Activated CD8-positive, alpha-beta memory T cell treated with anti-CD3 and anti-CD28 coated beads, Interleukin-2, amount 50 U/mL, for 1 hour (primary cell): ENCODE measurements around the gene SOHLH2.

ENCODE experiments used
- DNase-seq: peaks from one replicate; pipeline ENCODE4 v3.0.0-alpha.2; 2020; ENCODE audit errors: extremely low read depth

SOHLH2 gene

DNA sequence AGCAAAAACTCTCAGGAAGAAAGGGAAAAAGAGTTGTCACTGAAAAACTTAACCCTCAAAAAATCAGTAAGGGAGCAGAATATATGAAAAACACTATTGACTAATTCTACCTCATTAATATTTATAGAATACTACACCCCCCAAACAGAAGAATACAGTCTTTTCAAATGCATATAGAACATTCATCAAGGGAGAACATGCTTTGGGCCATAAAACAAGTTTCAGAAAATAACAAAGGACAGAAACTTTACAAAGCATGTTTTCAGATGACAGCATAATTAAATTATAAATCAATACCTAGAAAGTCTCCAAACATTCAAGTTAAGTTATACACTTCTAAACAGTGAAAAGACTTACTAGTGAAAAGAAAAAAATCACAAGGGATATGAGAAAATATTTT lies 30.5 kb downstream of the SOHLH2 start:
- DNase-seq: no peak

DNA sequence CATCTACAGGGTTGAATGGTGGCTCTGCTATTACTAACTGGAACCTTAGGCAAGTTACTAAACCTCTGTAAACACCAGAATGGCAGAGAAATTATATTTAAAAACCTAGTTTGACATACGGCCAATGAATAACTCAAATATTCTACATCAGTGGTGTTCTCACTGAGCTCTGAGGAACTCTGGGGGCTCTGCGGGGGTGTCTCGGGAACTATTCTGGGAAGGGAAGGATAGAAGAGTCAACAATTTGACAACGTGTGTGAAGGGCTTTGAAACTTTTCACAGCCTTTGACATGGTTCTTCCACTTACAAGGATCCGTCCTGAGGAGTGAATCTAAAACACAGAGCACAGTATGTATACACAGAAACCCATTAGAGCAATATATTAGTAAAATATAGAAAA lies 38.7 kb downstream of the SOHLH2 start:
- no peak for DNase-seq

DNA sequence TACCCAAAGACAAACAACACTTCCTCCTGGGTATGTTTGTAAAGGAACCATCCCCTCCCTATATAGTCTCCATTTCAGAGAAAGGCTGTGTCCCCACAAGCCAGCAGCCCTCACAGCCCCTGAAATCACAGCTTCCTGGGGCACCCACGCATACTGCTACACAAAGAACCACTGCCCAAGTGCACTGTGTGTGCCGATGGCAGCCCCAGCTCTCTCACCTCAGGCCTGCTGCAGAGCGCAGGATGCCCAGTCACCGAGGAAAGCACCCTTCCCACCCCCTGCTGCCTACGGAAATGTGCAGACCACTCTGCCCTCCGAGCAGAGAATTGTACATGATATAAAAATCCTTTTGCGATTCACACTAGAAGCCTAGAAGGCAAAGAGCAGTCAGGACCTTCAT lies 39.4 kb downstream of the SOHLH2 start:
- DNase-seq: no peak

DNA sequence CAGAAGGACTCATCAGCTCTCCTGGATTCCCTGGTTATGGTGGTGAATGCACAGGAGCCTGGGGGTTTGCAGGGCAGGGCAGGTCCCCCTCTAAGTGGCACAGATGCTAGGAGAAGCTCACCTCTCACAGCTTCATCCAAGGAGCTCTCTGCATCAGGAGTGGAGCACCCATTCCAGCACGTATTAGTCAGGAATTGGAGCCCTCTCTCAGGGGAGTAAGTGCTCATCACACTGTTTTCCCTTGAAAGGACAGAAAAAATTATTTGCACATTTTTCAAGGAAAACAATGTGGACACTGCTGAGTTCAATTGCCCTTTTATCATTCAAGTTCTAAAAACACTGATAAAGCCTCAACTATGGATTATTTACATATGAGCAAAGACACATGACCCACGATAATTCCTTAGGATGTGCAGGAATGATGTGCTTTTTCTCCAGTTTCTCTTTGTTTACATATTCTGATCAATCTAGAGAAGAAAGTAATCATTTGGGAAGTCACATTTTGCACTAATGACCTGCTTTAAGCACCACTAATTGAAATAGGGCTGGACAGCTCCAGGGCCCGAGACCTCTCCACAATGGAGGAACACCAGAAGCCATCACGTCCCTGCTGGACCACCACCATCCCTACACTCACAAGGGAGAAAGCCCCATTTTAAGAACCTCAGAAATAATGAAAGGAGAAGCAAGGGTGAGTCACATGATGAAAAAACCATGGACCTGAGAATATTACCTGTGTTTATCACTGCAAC lies 40.6 kb downstream of the SOHLH2 start:
- DNase-seq: no peak

DNA sequence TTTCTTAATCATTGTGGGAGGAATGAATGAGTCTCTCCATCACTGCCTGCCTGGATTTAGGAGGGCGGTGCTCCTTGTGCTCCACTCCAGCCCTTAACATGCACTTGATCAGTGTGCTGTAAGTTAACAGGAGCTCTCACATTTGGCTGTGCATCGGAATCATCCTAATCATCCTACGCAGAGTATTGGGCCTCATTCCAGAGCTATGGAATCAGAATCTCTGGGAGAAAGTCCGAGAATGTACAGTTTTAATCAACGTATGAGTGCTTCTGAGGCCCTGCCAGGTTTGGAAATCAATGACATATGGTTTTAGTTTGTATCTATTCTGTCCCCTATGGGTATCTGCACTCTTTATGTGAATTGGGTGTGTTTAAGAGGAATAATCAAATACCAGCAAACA lies 48.3 kb downstream of the SOHLH2 start:
- DNase-seq: no peak

DNA sequence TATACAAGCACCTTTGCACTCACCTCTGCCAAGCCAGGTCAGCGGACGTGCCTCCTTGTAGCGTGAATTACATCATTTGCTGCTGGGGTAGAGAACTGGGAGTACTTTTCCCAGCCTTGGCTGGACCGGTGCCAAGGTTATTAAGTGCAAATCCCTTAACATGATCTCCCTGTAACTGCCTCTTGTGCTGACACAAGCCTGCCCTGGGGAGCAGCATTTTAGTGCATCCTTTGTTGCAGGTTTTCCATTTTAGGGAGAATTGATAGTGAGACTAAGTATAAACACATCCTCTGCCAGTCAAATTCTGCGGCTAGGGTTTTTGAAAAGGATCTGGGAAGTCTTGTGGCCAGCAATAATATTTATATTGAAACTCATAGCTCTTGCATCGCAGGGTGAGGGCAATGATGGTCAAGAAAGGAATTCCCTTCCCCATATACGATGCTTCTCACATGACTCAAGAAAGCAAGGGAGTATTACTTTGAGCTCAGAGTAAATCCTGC lies 50.5 kb downstream of the SOHLH2 start:
- DNase-seq: no peak

DNA sequence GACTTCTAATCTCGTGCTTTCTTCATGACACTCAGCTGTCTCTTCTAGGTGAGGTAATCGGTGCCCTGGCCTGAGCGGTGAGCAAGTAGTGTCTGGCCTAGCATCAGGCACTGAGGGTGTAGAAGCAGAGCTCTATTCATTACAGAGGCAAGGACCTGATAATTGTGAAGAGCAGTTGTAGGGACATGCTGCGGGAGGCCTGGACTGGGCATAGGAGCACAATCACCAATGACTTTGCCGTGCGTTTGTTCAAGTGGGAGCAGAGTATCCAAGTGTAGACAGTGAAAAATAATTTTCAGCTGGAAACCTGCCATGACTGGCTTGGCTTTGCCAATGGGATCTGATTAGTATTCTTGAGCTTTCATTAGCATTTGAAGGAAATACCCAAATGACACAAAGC lies 51.1 kb downstream of the SOHLH2 start:
- no peak for DNase-seq

DNA sequence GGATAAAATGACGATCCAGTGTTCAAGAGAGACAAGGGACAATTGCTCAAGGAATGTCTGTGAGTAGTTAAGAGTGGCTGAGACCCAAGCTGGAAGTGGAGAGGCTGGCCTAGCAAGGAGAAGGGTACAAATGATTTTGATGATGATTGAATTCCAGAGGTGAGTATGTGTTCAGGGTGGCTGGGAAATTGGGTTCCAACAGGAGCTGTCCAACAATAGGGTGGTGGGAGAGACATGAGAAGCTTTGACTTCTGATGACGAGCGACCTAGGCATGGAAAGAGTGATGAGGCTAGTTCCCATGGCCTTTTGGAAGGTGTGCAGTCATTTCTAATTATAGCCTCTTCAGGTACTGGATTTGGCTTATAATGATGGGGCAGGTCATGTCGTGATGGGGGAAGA lies 54.1 kb downstream of the SOHLH2 start:
- no peak for DNase-seq

DNA sequence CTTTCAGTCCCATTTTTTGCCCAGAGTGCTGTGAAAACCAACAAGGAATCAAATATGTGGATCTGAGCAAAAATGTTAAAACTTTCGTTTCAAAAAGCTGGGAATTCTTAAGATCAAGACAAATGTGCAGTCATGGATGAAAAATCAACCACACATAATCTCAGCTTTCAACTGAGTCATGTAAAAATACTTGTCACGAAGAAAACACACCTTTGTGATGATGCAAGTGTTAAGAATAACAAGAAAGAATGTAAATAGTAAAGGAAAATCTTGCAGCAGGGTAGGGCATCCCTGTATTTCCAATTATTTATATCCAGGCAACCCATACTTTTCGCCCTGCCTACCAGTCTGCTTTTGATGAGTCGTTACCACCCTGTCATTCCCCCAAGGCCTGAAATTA lies 55.7 kb downstream of the SOHLH2 start:
- no peak for DNase-seq

DNA sequence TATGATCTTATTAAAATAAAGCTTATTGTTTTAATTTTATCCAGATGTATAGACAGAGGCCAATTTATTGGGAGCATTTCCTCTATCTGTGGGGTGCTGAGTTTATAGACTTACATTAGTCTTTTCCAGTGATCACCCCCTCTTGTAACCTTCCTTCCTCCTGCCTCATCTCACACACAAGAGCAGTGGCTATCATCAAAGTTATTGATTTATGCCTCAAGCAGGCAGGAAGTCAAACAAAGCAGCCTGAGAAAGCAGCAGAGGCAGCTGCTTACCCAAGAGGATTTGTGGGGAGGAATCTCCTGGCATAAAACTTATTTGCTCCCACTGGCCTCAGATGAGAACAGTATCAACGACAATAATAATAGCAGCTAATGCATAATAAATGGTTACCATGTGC lies 56.9 kb downstream of the SOHLH2 start:
- DNase-seq: no peak

DNA sequence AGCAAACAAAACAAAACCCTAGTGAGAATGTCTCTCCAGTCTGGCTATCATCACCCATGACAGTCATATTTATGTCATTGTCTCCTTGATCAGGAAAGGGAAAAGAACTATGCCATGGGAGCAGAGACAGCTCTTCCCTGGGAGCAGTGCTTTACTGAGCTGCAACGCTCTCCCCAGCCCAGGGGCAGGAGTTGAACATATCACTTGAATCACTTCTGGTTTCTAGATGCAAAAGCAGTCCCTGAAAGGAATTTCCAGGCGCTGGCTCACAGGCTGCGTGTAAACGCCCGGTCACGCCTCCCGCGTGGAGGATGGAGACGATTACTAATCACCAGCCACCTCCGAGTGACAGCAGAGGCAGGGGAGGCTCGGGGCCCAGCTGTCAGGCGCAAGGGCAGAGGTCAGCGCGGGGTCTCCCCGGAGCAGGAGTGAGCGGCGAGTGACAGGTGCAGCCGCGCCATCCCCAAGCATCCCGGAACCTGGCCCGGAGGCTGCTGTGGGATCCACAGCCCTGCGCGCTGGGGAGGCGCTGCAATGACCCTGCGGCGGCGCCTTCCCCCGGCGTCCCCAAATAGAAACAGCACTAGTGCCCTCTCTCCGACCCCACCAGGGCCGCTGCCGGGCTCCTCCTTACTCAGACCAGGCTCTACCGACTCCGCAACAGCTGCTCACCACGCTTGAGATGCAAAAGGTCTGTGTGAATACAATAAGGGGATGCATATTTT lies 59.6 kb downstream of the SOHLH2 start:
- no peak for DNase-seq

DNA sequence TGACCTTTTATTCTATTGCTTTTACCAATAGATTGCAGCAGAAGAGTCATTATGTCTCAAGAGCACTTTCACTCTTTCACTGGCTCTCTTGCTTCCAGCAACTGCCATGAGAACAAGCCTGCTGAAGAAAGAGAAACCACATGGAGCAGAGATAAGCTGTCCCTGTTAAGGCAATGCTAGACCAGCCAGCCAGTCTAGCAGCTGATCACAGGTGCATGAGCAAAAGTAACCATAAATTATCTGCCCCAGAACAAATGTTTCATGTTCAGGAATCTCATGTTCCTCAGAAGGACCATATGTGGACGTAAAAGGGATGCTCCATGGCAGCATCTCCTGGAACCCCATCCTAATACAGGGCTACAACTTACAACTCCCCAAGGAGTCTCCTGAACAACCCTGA lies 62.8 kb downstream of the SOHLH2 start:
- no peak for DNase-seq

DNA sequence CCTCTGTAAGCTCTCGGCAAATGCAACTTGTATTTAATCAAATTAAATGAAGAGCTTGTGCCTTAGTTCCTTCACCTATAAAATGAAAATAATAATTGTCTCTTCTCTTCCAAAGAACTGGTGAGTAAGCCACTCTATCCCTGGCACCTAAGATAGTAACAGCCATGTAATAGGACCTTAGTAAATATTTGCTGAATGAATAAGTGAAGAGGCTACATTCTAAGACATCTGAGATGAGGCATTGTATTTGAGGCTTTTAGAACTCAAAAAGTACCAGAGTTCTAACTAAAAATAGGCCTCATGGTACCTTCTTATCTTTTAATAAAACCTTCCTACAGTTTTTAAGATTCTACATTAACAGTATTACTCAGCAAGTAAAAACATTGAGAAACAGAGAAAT lies 65.9 kb downstream of the SOHLH2 start:
- DNase-seq: no peak

DNA sequence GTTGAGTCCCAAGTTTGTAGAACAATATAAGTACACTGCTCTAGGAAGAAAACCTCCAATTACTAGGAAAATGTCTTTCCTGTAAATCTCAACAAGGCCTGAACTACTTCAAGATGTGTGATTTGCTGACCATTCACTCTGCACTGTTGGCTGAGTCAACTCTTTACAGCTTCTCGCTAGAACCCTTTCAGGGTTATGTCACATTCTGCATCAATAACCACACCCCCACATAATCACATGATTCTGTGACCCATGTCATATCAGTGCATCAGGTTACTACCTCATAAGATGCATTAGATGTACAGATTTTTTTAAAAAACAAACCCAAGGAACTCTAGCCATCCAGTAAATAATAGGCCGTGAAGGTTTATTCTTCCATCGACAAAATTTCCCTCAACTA lies 67.0 kb downstream of the SOHLH2 start:
- DNase-seq: no peak

DNA sequence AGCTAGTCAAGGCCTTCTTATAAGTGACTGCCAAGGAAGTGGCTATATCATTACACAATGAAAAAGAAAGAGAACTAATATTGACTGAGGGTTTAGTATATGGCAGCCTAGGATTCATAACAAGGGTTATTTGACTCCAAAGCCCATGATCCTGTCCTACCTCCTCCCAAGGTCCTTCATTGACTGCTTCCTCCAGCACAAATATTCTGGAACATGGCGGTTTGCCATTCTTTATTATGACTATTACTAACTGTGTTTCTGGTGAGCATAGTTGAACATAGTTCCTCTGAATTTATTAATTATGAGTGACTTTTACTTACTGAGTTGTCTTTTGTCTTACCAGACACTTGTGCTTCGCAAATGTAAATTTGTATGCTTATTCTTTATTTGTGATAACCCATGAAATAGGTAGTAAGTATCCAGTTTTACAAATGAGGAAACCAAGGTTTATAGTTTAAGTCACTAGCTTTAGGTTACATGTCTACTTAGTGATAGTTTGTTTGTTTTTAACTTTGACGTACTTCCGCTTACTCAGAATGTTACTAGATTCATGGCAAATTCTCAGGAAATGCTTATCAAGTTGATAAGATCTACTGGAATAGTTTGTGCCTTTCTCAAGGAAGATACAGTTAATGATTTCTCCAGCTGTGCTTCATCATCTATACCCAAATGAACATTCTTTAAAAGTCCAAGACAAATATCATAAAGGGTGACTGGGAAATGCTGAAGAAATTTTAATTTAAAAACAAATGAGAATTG lies 67.7 kb downstream of the SOHLH2 start:
- DNase-seq: no peak

DNA sequence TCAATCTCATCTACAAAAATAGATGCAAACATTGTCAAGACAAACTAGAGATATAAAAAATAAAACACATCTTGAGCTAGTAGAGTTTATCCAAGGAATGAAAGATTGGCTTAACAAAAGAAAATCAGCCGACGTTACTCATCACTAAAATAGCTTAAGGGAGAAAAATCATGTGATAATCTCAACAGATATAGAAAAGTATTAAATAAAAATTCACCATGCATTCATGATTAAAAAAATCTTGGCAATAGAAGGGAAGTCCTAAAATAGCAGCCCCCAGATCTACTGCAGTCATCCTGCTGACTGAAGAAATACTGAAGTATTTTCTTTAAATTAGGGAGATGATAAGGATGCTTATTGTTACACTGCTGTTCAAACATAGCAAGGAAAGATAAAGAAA lies 70.6 kb downstream of the SOHLH2 start:
- DNase-seq: no peak

DNA sequence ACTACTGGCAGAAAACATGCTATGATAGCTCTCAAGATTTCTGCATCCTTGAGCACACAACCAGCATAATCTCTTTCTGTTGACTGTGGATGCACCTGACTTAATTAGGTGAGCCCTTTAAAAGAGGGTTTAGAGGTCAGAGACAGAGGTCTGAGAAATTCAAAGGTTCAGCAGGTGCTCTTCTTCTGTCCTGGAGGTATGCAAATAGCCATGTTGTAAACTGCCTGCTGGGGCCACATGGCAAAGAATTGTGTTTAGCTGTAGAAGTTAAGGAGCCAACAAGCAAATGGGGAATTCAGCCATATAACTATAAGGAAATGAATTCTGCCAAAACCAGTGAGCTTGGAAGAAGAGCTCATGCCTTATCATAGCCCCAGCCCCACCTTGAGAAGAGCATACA lies 71.6 kb downstream of the SOHLH2 start:
- DNase-seq: no peak

DNA sequence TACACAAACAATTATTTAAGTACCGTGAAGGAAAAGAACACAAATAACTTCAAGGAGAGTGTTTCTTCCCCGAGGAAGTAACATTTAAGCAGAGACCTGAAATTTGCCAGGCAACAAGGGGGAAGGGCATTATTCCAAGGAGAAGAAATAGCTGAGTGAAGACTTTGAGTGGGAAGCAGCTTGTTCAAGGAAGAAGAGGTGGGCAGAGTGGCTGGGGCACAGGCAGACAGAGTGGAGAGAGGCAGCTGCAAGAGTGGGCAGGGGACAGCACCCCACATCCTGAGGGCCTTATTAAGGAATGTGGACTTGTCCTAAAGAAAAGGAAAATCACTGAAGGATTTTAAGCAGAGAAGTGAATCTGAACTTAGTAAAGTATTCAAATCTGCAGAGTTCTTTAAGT lies 78.5 kb downstream of the SOHLH2 start:
- DNase-seq: no peak

DNA sequence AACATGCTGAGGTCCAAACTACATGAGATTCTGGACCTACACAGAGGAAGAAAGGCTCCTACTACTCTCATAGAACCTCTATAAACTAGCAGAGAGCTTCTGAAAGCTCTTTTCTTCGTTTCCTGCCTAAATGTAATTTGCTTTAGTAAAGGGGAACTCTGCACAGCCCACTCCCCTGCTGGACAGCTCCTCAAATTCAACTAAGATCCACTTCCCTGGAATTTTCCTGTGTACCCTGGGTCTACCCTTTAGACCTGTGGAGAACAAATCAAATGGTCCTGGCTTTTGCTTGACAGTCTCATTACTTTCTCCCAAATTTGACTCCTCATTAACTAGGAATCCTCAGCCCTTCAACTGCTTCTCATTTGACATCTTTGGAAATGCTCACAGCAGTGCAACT lies 79.7 kb downstream of the SOHLH2 start:
- DNase-seq: no peak

DNA sequence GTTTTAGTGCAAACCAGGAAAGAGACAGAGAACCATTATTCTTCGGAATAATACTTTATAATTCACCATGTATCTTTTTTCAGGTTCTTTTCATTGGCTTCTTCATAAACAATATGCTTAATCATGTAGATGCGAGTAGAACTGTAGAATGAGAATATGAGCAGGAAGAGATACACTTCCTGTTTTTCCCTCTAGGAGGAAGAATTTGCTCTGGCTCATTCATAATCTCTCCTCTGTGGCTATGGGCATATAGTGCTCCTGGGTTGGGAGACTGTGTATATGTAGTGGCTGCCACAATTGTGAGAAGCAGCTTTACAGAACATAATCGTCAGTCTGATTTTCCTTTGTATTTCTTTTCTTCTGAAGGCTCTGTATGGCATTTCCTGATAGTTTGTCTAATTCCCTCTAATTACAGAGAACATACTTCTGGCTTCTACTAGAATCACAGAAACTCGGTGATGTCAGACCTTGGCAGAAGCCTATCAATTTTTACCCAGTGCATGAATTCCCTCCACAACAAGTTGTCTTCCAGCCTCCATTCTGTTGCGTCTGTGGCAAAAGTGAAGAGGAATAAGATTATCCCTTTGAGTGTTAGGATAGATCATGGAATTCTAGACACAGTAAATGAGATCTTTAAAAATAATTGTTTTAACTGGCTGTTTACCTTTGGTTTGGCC lies 80.3 kb downstream of the SOHLH2 start:
- no peak for DNase-seq

DNA sequence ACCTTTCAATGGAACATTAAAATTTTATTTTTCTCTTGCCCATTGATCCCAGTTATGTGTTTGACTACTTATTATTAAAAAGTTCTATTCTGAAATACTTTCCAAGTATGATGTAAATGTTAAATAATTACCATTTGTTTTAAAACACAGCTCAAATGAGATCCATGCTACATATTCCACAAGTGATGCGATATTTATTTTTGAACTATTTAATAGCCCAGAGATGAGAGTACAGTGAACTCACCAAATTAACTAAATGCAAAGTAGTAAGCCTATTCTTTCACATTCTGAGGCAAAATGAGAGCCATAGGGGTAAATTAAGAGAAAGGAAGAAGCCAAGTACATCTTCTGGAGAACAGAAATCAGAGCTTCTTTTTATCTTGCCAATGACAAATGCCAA lies 82.0 kb downstream of the SOHLH2 start:
- no peak for DNase-seq

DNA sequence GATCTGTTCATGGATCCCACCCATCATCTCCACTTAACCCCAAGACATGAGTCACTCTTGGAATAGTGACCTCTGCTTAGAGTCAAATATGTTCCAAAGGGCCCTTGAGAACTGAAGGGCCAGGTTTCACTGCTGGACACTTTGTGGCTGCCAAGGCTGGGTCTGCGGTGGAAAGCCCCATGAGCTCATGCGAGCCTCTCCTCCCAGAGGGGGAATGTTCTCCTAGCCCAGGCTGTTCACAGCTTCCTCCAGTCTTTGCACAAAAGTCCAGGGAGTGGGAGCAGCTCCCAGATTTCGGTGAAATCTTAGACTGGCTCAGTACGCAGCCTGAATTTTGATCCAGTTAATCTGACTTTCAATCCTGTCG lies 82.4 kb downstream of the SOHLH2 start:
- no peak for DNase-seq
